Activated naive CD8-positive, alpha-beta T cell treated with anti-CD3 and anti-CD28 coated beads, Interleukin-2, amount 50 U/mL, for 16 hours (primary cell): ENCODE results near the gene PMEPA1.
"Not testable (repeated sequence)": the region's sequence is repeated elsewhere in the genome, so short reads cannot be mapped to it uniquely, and the experiment has no call there.

ENCODE experiments used
- DNase-seq: peaks from one replicate; pipeline ENCODE4 v3.0.0-alpha.2; 2020; ENCODE audit warnings: low read depth, low spot score

PMEPA1 gene

DNA sequence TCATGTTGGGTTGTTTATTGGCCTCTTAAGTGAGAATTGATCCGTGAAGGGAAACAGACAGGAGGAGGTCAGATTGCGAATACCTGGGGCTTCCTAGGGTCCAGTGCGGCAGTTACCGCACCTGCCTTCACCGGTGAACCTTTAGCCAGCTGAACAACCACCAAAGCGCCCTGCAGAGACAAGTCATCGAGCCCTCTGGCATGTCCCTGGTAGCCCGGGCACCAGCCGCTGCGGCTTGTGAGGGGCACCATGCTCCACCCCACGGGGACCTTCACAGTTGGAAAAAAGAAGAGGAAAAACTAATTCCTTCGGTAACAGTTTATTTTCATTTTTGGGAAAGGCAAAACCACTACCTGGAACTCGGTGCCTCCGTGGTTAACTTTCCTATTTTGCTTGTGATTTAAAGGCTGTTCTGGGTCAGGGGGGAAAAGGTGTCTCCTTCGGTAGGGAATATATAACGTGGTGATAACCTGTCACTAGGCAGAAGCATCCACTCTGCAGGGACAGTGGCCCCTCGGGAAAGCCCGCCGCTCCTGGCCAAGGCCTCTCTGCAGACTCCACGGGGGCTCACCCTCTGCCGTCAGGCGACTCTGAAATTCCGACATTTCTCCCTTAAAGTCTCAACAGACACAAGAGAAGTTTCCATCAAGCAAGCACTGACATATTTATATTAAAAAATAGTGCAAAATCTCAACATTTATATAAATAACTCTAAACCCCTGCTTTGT lies 58.9 kb downstream of the PMEPA1 start:
- DNase-seq = no peak

DNA sequence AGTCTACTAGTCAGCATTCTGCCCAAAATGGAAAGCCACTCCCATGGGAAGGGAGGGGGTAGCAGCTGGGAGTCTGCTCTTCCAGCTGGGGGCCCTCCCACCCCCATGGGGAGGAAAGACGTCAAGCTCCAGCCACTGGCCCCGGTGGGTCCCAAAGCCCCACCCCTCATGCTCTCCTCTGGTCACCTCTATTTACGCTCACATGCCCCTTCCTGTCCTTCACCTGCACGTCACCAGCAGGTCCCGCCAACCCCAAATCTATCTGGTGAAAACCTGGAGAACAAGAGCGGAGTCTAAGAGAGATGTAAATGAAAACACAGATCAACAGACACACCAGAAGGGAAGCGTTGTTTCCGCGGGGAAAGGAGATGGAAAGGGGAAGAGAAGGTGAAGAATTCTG lies 59.5 kb downstream of the PMEPA1 start:
- DNase-seq = no peak

DNA sequence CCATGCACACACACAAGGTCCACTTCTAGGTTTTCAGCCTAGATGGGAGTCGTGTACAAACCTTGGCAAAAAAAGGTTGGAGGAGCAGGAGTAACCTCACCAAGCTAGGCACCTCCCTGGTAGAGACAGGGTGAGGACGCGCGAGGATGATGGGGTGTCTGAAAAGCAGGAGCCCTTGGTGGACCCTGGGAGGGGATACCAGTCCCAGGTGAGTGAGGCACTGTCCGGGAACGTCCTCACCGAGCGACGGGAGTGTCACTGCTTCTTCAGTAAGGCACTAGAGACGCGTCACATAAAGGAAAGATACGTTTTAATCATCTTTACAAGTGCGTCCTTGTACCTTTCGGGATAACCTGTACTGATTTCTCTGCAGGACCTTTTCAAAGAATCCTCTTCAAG lies 60.2 kb downstream of the PMEPA1 start:
- no peak for DNase-seq

DNA sequence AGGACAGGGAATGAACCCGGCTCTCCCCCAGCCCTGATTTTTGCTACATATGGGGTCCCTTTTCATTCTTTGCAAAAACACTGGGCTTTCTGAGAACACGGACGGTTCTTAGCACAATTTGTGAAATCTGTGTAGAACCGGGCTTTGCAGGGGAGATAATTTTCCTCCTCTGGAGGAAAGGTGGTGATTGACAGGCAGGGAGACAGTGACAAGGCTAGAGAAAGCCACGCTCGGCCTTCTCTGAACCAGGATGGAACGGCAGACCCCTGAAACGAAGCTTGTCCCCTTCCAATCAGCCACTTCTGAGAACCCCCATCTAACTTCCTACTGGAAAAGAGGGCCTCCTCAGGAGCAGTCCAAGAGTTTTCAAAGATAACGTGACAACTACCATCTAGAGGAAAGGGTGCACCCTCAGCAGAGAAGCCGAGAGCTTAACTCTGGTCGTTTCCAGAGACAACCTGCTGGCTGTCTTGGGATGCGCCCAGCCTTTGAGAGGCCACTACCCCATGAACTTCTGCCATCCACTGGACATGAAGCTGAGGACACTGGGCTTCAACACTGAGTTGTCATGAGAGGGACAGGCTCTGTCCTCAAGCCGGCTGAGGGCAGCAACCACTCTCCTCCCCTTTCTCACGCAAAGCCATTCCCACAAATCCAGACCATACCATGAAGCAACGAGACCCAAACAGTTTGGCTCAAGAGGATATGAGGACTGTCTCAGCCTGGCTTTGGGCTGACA lies 60.8 kb downstream of the PMEPA1 start:
- no peak for DNase-seq

DNA sequence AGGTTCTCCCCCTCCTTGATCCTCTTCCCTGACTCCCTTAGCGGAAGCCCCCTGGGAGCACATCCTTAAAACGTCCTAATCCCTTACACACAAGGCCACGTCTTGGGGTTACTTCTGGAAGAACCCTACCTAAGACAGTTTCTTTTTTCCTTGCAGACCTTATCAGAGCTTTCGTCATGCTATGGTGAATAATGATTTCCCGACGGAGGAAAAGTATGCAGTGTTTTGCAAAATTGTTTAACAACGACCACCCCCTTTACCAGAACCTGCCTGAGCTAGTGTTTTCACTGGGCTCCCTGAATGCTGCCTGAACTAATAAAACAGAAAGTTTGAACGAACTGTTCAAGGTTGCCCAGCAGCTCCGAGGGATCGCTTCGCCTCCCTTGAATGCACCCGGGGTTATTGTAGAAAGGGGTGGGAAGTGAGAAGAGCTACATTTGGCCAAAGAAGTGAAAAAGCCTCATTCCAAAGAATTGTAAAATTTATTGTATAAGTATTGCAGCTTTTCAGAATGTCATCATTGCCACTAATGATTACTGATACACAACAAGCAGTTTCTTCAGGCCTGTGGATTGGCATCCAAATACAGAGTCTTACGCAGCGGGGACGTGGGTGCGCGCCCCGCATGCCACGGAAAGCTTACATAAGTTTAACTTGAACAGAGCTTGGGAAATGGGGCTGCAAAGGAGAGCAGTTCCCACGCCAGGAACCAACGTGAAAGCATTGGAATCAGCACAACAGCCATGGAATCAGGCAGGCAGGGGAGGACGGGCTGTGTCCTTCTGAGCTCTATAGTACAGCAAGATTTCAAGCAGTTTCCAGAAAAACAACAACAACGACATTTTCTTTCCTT lies 61.7 kb downstream of the PMEPA1 start:
- DNase-seq = no peak

DNA sequence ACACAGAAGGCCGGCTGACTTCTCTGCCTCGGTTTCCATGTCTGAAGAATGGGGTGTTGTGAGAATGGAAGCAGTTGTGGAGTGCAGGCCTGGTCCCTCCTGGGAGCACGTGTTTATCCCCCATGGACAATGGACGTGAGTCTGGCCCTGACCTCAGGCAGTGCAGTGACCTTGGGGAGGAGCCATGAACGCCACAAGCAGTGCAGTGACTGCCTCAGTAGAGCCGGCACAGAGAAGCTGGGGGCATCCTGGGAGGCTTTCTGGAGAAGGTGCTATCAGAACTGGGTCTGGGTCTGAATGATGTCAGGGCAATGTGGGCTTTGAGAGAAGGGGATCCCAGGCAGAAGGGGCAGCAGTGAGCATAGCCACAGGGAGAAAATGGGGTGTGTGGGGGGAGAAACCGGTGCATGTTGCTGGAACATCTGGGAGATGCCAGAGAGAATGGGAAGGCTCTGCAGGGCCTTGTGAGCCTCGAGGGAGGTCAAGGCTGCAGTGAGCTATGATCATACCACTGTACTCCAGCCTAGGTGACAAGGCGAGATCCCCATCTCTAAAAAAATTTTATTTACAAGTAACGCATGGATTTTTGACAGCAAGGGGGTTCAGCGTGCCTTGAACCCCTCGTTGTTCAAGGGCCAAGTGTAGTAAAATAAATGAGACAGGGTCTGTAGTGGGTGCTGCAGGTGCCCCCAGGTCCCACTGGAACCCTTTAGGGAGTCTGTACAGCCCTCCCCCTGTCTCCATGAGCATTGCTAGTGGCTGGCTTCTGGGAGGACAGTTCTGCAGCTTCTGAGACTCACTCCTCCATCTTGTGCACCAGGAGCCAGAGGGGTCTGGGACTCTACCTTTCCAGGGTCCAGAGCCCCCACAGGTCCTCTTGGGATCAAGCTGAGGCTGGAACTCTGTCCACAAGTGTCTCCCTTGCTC lies 62.5 kb downstream of the PMEPA1 start:
- no peak for DNase-seq

DNA sequence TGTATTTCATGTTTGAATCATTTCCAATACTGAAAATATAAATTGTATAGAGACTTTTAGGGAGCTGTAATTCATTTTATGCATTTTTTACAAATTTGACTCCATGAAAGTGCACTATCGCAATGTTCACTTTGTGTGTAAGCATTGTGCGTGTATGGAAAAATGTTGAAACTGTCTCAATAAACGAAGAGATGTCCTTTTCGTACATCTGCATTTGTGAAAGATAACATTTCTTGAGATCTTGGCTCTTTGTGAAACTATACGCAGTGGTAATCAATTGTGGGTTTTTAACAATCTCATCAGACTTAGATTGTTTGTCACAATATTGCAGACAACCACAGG lies 70.9 kb downstream of the PMEPA1 start:
- DNase-seq = no peak

DNA sequence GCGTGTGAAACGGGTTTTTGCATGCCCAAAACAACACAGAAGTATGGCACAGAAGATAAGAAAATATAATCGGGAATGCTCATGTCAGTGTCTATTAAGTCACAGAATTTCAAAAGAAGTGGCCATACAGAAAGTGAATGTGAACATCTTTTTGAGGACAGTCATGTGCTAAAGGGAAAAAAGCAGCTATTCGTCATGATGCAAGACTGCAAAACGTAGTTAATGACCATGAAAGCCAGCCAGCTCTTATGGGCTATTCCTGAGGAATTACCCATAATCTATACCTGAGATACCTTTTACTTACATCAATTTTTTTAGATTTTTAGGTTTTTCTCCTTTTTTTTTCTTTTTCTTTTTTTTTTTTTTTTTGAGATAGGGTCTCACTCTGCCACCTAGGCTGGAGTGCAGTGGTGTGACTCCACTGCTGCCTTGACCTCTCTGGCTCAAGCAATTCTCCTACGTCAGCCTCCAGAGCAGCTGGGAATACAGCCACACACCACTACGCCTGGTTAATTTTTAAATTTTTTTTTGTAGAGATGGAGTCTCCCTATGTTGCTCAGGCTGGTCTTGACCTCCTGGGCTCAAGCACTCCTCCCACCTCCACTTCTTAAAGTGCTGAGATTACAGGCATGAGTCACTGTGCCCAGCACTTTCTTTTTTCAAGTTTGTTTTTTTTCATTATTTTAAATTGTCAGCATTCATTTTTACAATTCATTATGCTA lies 71.5 kb downstream of the PMEPA1 start:
- no peak for DNase-seq

DNA sequence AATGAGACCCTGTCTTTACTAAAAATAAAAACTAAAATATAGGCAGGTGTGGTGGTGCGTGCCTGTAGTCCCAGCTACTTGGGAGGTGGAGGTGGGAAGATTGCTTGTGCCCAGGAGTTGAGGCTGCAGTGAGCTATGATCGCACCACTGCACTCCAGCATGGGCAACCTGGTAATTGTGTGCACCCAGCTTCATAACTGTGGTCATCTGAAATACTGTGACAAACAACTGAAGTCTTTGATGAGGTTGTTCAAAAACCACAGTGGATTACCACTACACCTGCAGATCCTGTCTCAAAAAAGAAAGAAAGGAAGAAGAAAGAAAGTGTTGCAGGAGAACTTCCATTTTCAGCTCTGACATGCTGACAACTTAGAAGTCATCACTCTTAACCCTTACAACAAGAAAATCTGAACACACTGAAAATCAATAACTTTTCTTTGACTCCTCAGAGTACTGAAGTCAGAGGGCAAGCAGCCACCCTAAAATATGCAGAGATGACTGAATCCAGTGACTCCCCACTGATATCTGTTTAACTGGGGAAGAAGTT lies 75.8 kb downstream of the PMEPA1 start:
- no peak for DNase-seq

DNA sequence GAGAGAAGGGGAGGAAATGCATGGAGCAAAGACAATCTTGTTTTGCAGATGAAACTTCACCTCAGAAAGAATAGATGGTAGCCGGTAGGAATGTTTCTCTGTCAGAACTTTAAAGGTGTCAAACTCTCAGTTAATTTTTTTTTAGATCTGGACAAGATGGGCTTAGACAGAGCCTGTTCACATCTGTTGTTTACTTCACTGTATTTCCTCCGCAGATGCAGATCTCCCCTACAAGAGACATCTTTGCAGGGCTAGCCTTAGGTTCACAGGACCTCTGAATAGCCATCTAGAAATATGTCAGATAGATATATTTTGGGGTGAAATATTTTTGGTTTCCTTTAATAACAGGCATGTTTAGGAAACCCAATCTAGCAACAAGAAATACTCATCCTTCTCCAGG lies 77.5 kb downstream of the PMEPA1 start:
- DNase-seq = no peak

DNA sequence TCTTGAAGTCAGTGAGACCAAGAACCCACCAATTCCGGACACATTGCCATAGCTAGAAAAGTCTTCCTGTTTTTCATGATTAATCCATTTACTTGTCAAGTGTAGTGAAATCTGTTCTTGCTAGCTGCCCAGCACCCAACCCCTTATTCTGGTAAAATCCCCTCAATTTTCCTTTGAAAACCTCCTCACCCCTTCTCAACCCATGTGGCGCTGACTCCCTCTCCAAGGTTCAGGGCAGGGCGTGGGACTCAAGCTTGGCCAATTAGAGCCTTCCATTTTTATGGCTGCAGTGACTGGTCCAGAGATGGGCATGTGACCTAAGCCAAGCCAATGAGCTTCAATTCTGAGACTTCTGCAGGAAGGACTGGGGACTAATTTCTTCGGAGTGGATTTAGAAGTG lies 79.8 kb downstream of the PMEPA1 start:
- no peak for DNase-seq

DNA sequence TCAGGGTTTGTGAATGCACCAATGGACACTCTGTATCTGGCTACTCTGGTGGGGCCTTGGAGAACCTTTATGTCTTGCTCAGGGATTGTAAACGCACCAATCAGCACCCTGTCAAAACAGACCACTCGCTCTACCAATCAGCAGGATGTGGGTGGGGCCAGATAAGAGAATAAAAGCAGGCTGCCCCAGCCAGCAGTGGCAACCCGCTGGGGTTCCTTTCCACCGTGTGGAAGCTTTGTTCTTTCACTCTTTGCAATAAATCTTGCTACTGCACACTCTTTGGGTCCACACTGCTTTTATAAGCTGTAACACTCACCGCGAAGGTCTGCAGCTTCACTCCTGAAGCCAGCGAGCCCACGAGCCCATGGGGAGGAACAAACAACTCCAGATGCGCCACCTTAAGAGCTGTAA lies 80.3 kb downstream of the PMEPA1 start:
- DNase-seq = not testable (repeated sequence)

DNA sequence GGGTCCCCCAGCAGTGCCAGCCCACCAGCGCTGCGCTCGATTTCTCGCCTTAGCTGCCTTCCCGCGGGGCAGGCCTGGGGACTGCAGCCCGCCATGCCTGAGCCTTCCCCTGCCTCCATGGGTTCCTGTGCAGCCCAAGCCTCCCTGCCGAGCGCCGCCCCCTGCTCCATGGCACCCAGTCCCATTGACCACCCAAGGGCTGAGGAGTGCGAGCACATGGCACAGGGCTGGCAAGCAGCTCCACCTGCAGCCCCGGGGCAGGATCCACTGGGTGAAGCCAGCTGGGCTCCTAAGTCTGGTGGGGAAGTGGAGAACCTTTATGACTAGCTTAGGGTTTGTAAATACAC lies 80.9 kb downstream of the PMEPA1 start:
- DNase-seq = not testable (repeated sequence)

DNA sequence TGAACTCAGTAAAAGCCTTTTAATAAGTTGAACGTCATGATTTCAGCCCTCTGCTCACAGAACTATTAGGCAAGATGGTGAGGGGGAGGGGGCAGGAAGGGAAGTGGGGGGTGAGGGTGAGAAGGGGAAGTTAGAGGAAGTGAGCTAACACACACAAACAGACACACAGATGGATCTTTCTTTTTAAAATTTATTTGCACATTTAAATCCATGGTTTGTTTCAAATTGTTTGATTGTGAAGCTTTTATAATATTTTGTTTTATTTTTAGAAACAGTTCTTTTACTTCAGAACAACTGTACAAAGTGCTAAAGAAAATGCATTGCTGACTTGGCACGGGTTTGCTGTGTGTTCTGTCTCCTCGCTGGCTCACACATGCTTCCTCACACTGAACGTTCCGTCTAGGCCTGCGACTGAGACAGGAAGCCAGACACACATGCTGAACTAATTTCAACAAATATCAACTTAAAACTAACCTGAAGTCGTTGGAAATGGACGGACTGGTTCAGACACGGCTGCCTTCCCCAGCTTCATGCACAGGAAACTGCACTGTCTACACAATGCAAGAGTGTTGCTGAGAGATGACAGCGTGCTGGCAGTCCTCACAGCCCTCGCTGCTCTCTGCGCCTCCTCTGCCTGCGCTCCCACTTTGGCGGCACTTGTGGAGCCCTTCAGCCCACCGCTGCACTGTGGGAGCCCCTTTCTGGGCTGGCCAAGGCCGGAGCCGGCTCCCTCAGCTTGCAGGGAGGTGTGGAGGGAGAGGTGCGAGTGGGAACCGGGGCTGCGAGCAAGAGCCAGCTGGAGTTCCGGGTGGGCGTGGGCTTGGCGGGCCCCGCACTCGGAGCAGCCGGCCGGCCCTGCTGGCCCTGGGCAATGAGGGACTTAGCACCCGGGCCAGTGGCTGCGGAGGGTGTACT lies 81.5 kb downstream of the PMEPA1 start:
- peak; percentile 26 for DNase-seq

DNA sequence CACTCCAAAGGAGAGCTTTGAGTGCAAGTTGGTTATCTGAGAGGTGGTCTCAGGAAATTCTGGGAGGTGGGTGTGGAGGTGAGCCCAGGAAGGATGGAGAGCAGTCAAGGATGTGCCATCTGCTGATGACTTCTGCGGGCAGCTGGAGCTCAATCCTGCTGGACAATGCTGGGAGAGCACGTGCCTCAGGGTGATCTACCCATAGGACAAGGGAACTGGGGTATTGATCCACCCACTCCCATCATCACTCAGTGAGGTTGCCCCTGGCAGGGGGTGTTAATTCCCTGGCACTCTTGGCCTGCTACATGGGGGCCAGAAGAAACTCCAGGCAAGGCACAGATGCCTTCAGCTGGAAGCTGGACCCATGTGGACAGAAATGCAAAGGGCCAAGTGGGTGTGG lies 82.5 kb downstream of the PMEPA1 start:
- DNase-seq = no peak

DNA sequence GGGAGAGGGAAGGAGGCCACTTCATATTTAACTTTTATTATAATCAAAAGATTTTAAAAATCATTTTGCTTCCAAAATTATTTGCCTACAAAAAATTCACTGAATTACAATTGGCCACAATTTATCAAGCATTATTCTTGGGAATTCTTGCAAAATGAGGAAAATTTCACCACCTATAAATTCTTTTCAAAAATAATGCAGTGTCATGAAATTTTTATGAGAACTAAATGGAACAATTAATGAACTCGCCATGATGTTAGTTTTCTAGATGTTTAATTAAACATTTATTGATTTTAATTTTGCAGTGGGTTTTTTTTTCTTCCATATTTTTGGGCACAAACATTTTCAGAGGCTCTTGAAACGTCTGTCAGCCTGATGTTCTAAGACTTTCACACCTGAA lies 83.8 kb downstream of the PMEPA1 start:
- DNase-seq = no peak

DNA sequence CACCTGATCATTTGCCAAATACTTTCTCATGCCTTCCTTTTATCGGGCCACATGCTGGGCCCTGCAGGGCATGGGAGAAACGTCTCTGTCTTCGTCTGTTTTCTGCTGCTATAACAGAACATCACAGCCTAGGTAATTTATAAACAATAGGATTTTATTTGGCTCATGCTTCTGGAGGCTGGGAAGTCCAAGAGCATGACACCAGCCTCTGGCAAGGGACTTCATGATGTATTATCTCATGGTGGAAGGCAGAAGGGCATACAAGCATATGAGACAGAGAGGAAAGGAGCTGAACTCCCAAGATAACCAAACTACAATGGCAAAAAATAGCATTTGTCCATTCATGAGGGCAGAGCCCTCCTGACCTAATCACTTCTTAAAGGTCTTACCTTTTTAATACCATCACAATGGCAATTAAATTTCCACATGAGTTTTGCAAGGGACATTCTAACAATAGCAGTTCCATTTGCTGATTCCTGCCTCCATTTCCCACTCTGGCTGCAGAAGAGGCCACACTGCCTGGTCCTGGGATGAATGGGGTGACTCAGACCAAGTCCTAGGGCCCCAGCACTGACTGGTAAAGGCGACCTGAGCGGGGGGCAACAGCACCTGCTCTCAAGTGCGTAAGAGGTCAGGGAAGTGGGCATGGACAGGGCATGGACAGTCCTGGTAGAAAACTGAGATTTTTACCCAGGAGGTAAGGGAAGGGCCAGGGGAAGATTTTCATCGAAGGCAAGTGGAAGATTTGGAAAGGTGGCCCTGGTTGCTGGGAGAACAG lies 84.4 kb downstream of the PMEPA1 start:
- DNase-seq = no peak

DNA sequence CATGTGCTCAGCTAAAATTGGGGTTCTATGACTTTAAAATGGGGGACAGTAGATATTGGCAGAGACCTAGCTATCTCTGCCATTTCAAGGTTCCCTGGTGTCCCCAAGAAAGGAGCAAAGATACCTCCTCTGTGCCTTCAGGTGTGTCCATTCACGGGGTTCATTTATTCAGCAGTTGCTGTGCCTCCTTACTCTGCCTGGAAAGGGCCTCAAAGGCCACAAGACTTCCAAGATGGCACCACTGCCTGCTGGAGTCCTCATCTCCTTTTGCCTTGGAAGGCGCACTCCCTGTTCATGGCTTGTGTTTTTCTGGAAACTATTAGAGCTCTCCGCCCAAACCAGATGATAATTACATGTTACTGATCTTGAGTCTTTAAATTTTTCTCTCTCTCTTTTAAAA lies 85.7 kb downstream of the PMEPA1 start:
- DNase-seq = no peak
